ENCODE measurements around the gene NLRP10. TPM values are rescaled to one million over a fixed set of nuclear protein-coding genes. Genes with fewer than 3 reads are reported as not detected.

Gene NLRP10
- total RNA-seq, 4 donors from 2014 or later: not detected

- peaks cover 0 to 2% (median 0%) of the 10 kb centered on the region in 3 donors for H3K27me3 ChIP-seq
- TF ChIP-seq POLR2A (IDR thresholded peaks at IDR 0.05): no peak
- TF ChIP-seq CTCF (IDR thresholded peaks at IDR 0.05 in 4 of 5, conservative IDR thresholded peaks at IDR 0.05 in 1 of 5): no peak
- no peaks in the 10 kb centered on the region for H3K4me1 ChIP-seq
- intact Hi-C loops (cut with DNase I; ENCODE audit: low total_unique reads) (no loop called here), in situ Hi-C loops (cut with MboI; ENCODE audit: low sequenced_read_pairs in 4 of 4) (loop anchor here in 2 of 4 donors (5.0 to 10.0 kb wide), 2 partner anchors 85 to 92 kb away; no protein-coding TSS in a partner anchor)
- ATAC-seq: no peak
- H3K27ac ChIP-seq: no peak overlapping the region
- no peaks in the 10 kb centered on the region for H3K9me3 ChIP-seq
- no peaks in the 10 kb centered on the region for H3K36me3 ChIP-seq
- H3K4me3 ChIP-seq: no peak overlapping the region
- no peak for DNase-seq
These were observed 44.6 kb upstream of the NLRP10 start for GRCh38 chr11:8009856-8010255.

- no peak overlapping the region for H3K27ac ChIP-seq
- H3K9me3 ChIP-seq: no peaks in the 10 kb centered on the region
- DNase-seq (no peak), ATAC-seq (no peak)
- intact Hi-C loops (cut with DNase I; ENCODE audit: low total_unique reads): no loop called here
- in situ Hi-C loops (cut with MboI; ENCODE audit: low sequenced_read_pairs in 4 of 4): loop anchor here in 2 of 4 donors (5.0 to 10.0 kb wide), 2 partner anchors 87 to 94 kb away; no protein-coding TSS in a partner anchor
- TF ChIP-seq POLR2A (IDR thresholded peaks at IDR 0.05): no peak
- peaks cover 0 to 2% (median 0%) of the 10 kb centered on the region in 3 donors for H3K27me3 ChIP-seq
- no peaks in the 10 kb centered on the region for H3K36me3 ChIP-seq
- no peak overlapping the region for H3K4me3 ChIP-seq
- no peaks in the 10 kb centered on the region for H3K4me1 ChIP-seq
These were observed 43.0 kb upstream of the NLRP10 start for GRCh38 chr11:8008212-8008611.

GRCh38 chr11:8006349-8006977, 41.2 kb upstream of the NLRP10 start:
- in situ Hi-C loops (cut with MboI; ENCODE audit: low sequenced_read_pairs in 4 of 4): loop anchor here in 2 of 4 donors (5.0 to 10.0 kb wide), 2 partner anchors 88 to 96 kb away; no protein-coding TSS in a partner anchor
- Histone ChIP-seq H3K27me3 (peaks cover 0 to 2% (median 0%) of the 10 kb centered on the region in 3 donors), H3K9me3 (no peaks in the 10 kb centered on the region), H3K36me3 (no peaks in the 10 kb centered on the region), H3K27ac (no peak overlapping the region), H3K4me1 (no peaks in the 10 kb centered on the region), H3K4me3 (no peak overlapping the region)
- peak; percentile 89 to 92 for ATAC-seq
- DNase-seq: peak in 1 of 2 donors; percentile 47
- intact Hi-C loops (cut with DNase I; ENCODE audit: low total_unique reads): loop anchor here (2.0 kb wide), 1 partner anchor 92 kb away; no protein-coding TSS in a partner anchor
- TF ChIP-seq CTCF (IDR thresholded peaks at IDR 0.05 in 4 of 5, conservative IDR thresholded peaks at IDR 0.05 in 1 of 5) (peak; percentile 63 to 73 (median 68)), POLR2A (IDR thresholded peaks at IDR 0.05) (no peak)

- in situ Hi-C loops (cut with MboI; ENCODE audit: low sequenced_read_pairs in 4 of 4): loop anchor here in 2 of 4 donors (5.0 to 10.0 kb wide), 2 partner anchors 89 to 97 kb away; no protein-coding TSS in a partner anchor
These were observed 40.3 kb upstream of the NLRP10 start for GRCh38 chr11:8005556-8005955.

More at GRCh38 chr11:8005556-8005955, 40.3 kb upstream of the NLRP10 start:
- intact Hi-C loops (cut with DNase I; ENCODE audit: low total_unique reads): no loop called here
- Histone ChIP-seq H3K4me3 (no peak overlapping the region), H3K4me1 (no peaks in the 10 kb centered on the region), H3K27me3 (peaks cover 0 to 2% (median 0%) of the 10 kb centered on the region in 3 donors), H3K27ac (no peak overlapping the region), H3K36me3 (no peaks in the 10 kb centered on the region), H3K9me3 (no peaks in the 10 kb centered on the region)
- DNase-seq (no peak), ATAC-seq (no peak)
- no peak for TF ChIP-seq POLR2A (IDR thresholded peaks at IDR 0.05)
- no peak for TF ChIP-seq CTCF (IDR thresholded peaks at IDR 0.05 in 4 of 5, conservative IDR thresholded peaks at IDR 0.05 in 1 of 5)
